IMR-90 (cell line): ENCODE data around the gene C11orf58. TPM values are rescaled to one million over a fixed set of nuclear protein-coding genes. Genes with fewer than 3 reads are reported as not detected.

ENCODE experiments used
- ATAC-seq: fragments of 200-7000 bp; cut with Tn5 transposase; 2 replicates; pipeline ENCODE4 v1.9.1; 2020; ENCODE audit warnings: low read depth, mild to moderate bottlenecking, moderate library complexity
- BruUV-seq: library from RNA; stranded (reverse); fragments of 400-500 nt; replicated peaks from 2 replicates; lab custom pipeline; 2021; lab: Mats Ljungman, UMichigan
- CTCF ChIA-PET: fragments of 300-600 bp; formaldehyde crosslinking; extraction: SDS; loops from one replicate; lab custom pipeline; 2021; ENCODE audit warnings: antibody characterized with exemption; lab: Yijun Ruan, JAX
- POLR2A ChIA-PET: fragments of 300-600 bp; sonication (Branson Sonifier 250); formaldehyde crosslinking; loops from one replicate; lab custom pipeline; 2022; ENCODE audit warnings: antibody characterized with exemption; ENCODE audit not compliant: unreplicated experiment; lab: Charles Lee
- DNase-seq: peaks from one replicate; pipeline ENCODE4 v3.0.0; 2013
- H2AFZ ChIP-seq: replicated peaks from 2 replicates; pipeline ENCODE3; 2013; ENCODE audit warnings: low read length, mild to moderate bottlenecking; ENCODE audit not compliant: poor library complexity
- H2AK5ac ChIP-seq: 2 replicates; pipeline ENCODE4 v1.6.1; 2013; ENCODE audit warnings: low read depth, low read length, inconsistent platforms
- H2AK9ac ChIP-seq: replicated peaks from 2 replicates; pipeline ENCODE3; 2013; ENCODE audit warnings: mild to moderate bottlenecking, low read depth, low read length, moderate library complexity; ENCODE audit not compliant: poor library complexity
- H2BK120ac ChIP-seq: 2 replicates; pipeline ENCODE4 v1.6.1; 2013; ENCODE audit warnings: low read depth, low read length, inconsistent platforms
- H2BK15ac ChIP-seq: 3 replicates; pipeline ENCODE4 v1.6.1; 2013; ENCODE audit warnings: low read depth, low read length, inconsistent platforms
- H2BK20ac ChIP-seq: 2 replicates; pipeline ENCODE4 v1.6.1; 2013; ENCODE audit warnings: low read depth, mild to moderate bottlenecking, inconsistent platforms, low read length, moderate library complexity
- H2BK5ac ChIP-seq: 2 replicates; pipeline ENCODE4 v1.6.1; 2013; ENCODE audit warnings: mild to moderate bottlenecking, low read depth, low read length, inconsistent platforms; ENCODE audit not compliant: poor library complexity, severe bottlenecking
- H3K14ac ChIP-seq: replicated peaks from 2 replicates; pipeline ENCODE4 v1.6.1; 2013; ENCODE audit warnings: low read depth, low read length, inconsistent platforms
- H3K18ac ChIP-seq: 2 replicates; pipeline ENCODE4 v1.6.1; 2013; ENCODE audit warnings: low read depth, low read length, control low read depth
- H3K23ac ChIP-seq: 2 replicates; pipeline ENCODE4 v1.6.1; 2013; ENCODE audit warnings: low read depth, low read length, inconsistent platforms
- H3K27ac ChIP-seq: 2 replicates; pipeline ENCODE4 v1.5.1; 2013; ENCODE audit warnings: mild to moderate bottlenecking, control low read depth, low read length; ENCODE audit not compliant: insufficient read depth
- H3K27me3 ChIP-seq: 2 replicates; pipeline ENCODE4 v1.6.1; 2013; ENCODE audit warnings: low read length; ENCODE audit not compliant: control insufficient read depth, insufficient read depth
- H3K36me3 ChIP-seq: 2 replicates; pipeline ENCODE4 v1.6.1; 2013; ENCODE audit warnings: low read length, mixed read lengths; ENCODE audit not compliant: control insufficient read depth, insufficient read depth
- H3K4ac ChIP-seq: 2 replicates; pipeline ENCODE4 v1.6.1; 2013; ENCODE audit warnings: low read depth, low read length, inconsistent platforms
- H3K4me1 ChIP-seq: 2 replicates; pipeline ENCODE4 v1.6.1; 2013; ENCODE audit warnings: low read length, mixed read lengths; ENCODE audit not compliant: control insufficient read depth, insufficient read depth
- H3K4me2 ChIP-seq: 2 replicates; pipeline ENCODE4 v1.6.1; 2013; ENCODE audit warnings: low read depth, mild to moderate bottlenecking, control low read depth, low read length, moderate library complexity
- H3K4me3 ChIP-seq: 2 replicates; pipeline ENCODE4 v1.5.1; 2013; ENCODE audit warnings: low read depth, mild to moderate bottlenecking, control low read depth, low read length, moderate library complexity; ENCODE audit not compliant: insufficient read depth
- H3K56ac ChIP-seq: 2 replicates; pipeline ENCODE4 v1.6.1; 2013; ENCODE audit warnings: low read length, inconsistent platforms; ENCODE audit not compliant: insufficient read depth; ENCODE audit errors: extremely low read depth
- H3K79me1 ChIP-seq, 2 experiments: 2 replicates each; pipeline ENCODE4 v1.6.1; 2013; ENCODE audit warnings: low read length in 2 of 2, inconsistent platforms in 1 of 2, low read depth in 1 of 2
- H3K9ac ChIP-seq: 2 replicates; pipeline ENCODE4 v1.6.1; 2013; ENCODE audit warnings: low read depth, low read length, control low read depth
- H3K9me1 ChIP-seq: 2 replicates; pipeline ENCODE4 v1.6.1; 2013; ENCODE audit warnings: low read length, inconsistent platforms; ENCODE audit not compliant: insufficient read depth
- H3K9me3 ChIP-seq: 2 replicates; pipeline ENCODE4 v1.6.1; 2013; ENCODE audit warnings: low read length; ENCODE audit not compliant: control insufficient read depth, insufficient read depth
- H4K20me1 ChIP-seq: 2 replicates; pipeline ENCODE4 v1.6.1; 2013; ENCODE audit warnings: low read length, inconsistent platforms; ENCODE audit not compliant: insufficient read depth
- H4K5ac ChIP-seq: 2 replicates; pipeline ENCODE4 v1.6.1; 2013; ENCODE audit warnings: mild to moderate bottlenecking, low read depth, low read length, control low read depth
- H4K8ac ChIP-seq, 2 experiments: 2 replicates each; pipeline ENCODE4 v1.6.1; 2013; ENCODE audit warnings: low read depth in 2 of 2, low read length in 2 of 2, control low read depth in 1 of 2, inconsistent platforms in 1 of 2
- H4K91ac ChIP-seq: 2 replicates; pipeline ENCODE4 v1.6.1; 2013; ENCODE audit warnings: low read depth, low read length, inconsistent platforms; ENCODE audit not compliant: insufficient read depth
- CHD1 ChIP-seq: IDR thresholded peaks from 2 replicates; pipeline ENCODE4 v1.6.1; 2012; ENCODE audit warnings: low read depth, low read length, improper control_type of control experiment
- ELK1 ChIP-seq: fragments of 150-350 bp; IDR thresholded peaks from 2 replicates; pipeline ENCODE4 v1.6.1; 2016; ENCODE audit warnings: low read depth, mild to moderate bottlenecking, low read length, moderate library complexity, borderline replicate concordance
- POLR2A ChIP-seq: IDR thresholded peaks from 2 replicates; pipeline ENCODE4 v1.6.1; 2012; ENCODE audit warnings: mild to moderate bottlenecking, low read depth, low read length
- RFX5 ChIP-seq: IDR thresholded peaks from 2 replicates; pipeline ENCODE4 v1.8.0; 2012; ENCODE audit warnings: low read depth, mild to moderate bottlenecking, low read length, moderate library complexity
- SMC3 ChIP-seq: fragments of 150-350 bp; IDR thresholded peaks from 2 replicates; pipeline ENCODE4 v1.6.1; 2016; ENCODE audit warnings: low read depth, mild to moderate bottlenecking, antibody characterized with exemption, low read length, moderate library complexity
- USF2 ChIP-seq: fragments of 150-350 bp; IDR thresholded peaks from 2 replicates; pipeline ENCODE4 v1.6.1; 2017; ENCODE audit warnings: mild to moderate bottlenecking, antibody characterized with exemption, low read length, low read depth
- WGBS, 2 experiments: methylation state at CpG; one replicate each; pipeline versions ENCODE4 v1.1.5 to v1.1.7; 2013; ENCODE audit warnings: missing lambda C conversion rate in 2 of 2; ENCODE audit not compliant: insufficient read length in 1 of 2; ENCODE audit errors: extremely low coverage in 2 of 2; 5-methylcytosine and 5-hydroxymethylcytosine counted together
- dilution Hi-C: fragments of 300-500 bp; cut with HindIII; formaldehyde crosslinking; loops from one replicate; pipeline ENCODE4 v1.14.3; 2018; ENCODE audit warnings: low sequenced_read_pairs; ENCODE audit not compliant: unreplicated experiment
- in situ Hi-C: fragments of 300-500 bp; cut with MboI; formaldehyde crosslinking; loops from 3 replicates; pipeline ENCODE4 v1.14.3; 2019; ENCODE audit warnings: low sequenced_read_pairs, inconsistent platforms, mixed read lengths
- intact Hi-C: fragments of 100-400 bp; cut with micrococcal nuclease; formaldehyde crosslinking; loops from 2 replicates; pipeline ENCODE4 v1.10.0; 2022
- polyA plus RNA-seq, 3 experiments: library from polyadenylated mRNA; depleted of rRNA; stranded (reverse); fragments of >200 nt; gene quantifications; 2 replicates each; pipeline ENCODE4 v1.2.3, GENCODE V29; 2012; ENCODE audit warnings: low replicate concordance in 1 of 3
- total RNA-seq: library from RNA; depleted of rRNA; stranded (reverse); fragments of >200 nt; gene quantifications from 2 replicates; pipeline ENCODE4 v1.2.3, GENCODE V29; 2012

C11orf58 gene
- total and polyA plus RNA-seq, 2 of the 4 experiments (the other 2 are of a cell fraction): 53.8 to 67.8 TPM

GRCh38 chr11:16769386-16769785 is 30.9 kb downstream of the C11orf58 start:
- in situ Hi-C loops (no loop called here), intact Hi-C loops (no loop called here), dilution Hi-C loops (no loop called here)
- Histone ChIP-seq H4K20me1 (no peaks in the 10 kb centered on the region), H3K23ac (no peak overlapping the region), H3K9me1 (no peaks in the 10 kb centered on the region), H2AK9ac (no peak overlapping the region), H3K14ac (no peak overlapping the region), H3K9ac (no peak overlapping the region), H2BK120ac (no peak overlapping the region), H2BK15ac (no peak overlapping the region), H2BK5ac (no peak overlapping the region), H3K56ac (no peak overlapping the region), H2BK20ac (no peak overlapping the region), H3K18ac (no peak overlapping the region), H3K27me3 (peaks cover 45% of the 10 kb centered on the region), H3K27ac (no peak overlapping the region), H3K4me2 (no peak overlapping the region), H4K5ac (no peak overlapping the region), H3K9me3 (no peaks in the 10 kb centered on the region), H2AK5ac (no peak overlapping the region), H3K79me1 (no peaks in the 10 kb centered on the region), H3K4ac (no peak overlapping the region), H3K36me3 (no peaks in the 10 kb centered on the region), H4K8ac (no peak overlapping the region), H3K4me1 (no peaks in the 10 kb centered on the region), H4K91ac (no peak overlapping the region), H2AFZ (no peak overlapping the region), H3K4me3 (no peak overlapping the region)
- TF ChIP-seq USF2 (no peak), POLR2A (no peak), ELK1 (no peak), SMC3 (no peak), RFX5 (no peak), CHD1 (no peak)
- no TSS peak for BruUV-seq
- ChIA-PET POLR2A (no interaction called here), CTCF (no interaction called here)
- ATAC-seq: no peak
- DNase-seq: no peak
- WGBS, 2 experiments: 83% methylated on average over 2 of the region's 4 CpGs; no CpG with 5 or more reads in 1 of the 2 experiments
